BLaER1 treated with 17β-estradiol and CSF1 and Interleukin-3, amounts not matched to agents 10 nM and 100 nM (cell line): ENCODE measurements around the gene MYL4.
"Not testable (repeated sequence)": the region's sequence is repeated elsewhere in the genome, so short reads cannot be mapped to it uniquely, and the experiment has no call there.

Experiments
- H3K27ac ChIP-seq, 11 experiments: shearing (Covaris generic); formaldehyde crosslinking; 2 replicates each; pipeline ENCODE4 v1.8.1; 2022
- H3K27me3 ChIP-seq, 11 experiments: shearing (Covaris generic); formaldehyde crosslinking; 2 replicates each; pipeline ENCODE4 v1.8.1; 2022
- H3K36me3 ChIP-seq, 11 experiments: shearing (Covaris generic); formaldehyde crosslinking; 2 replicates each; pipeline ENCODE4 v1.8.1; 2022
- H3K4me1 ChIP-seq, 10 experiments: shearing (Covaris generic); formaldehyde crosslinking; 2 replicates each; pipeline ENCODE4 v1.8.1; 2022
- H3K4me2 ChIP-seq, 11 experiments: shearing (Covaris generic); formaldehyde crosslinking; 2 replicates each; pipeline ENCODE4 v1.8.1; 2022
- H3K4me3 ChIP-seq, 10 experiments: shearing (Covaris generic); formaldehyde crosslinking; 2 replicates each; pipeline ENCODE4 v1.8.1; 2022
- H3K9ac ChIP-seq, 11 experiments: shearing (Covaris generic); formaldehyde crosslinking; 2 replicates each; pipeline ENCODE4 v1.8.1; 2022
- H3K9me3 ChIP-seq, 11 experiments: shearing (Covaris generic); formaldehyde crosslinking; replicated peaks in 1 of 11; 2 replicates each; pipeline ENCODE4 v1.8.1; 2022
- H4K20me1 ChIP-seq, 11 experiments: shearing (Covaris generic); formaldehyde crosslinking; 2 replicates each; pipeline ENCODE4 v1.8.1; 2022
- Cebpa-rat ChIP-seq, 11 experiments: shearing (Covaris generic); IDR thresholded peaks; 2 replicates each; pipeline ENCODE4 v1.8.1; 2022

Gene MYL4

DNA sequence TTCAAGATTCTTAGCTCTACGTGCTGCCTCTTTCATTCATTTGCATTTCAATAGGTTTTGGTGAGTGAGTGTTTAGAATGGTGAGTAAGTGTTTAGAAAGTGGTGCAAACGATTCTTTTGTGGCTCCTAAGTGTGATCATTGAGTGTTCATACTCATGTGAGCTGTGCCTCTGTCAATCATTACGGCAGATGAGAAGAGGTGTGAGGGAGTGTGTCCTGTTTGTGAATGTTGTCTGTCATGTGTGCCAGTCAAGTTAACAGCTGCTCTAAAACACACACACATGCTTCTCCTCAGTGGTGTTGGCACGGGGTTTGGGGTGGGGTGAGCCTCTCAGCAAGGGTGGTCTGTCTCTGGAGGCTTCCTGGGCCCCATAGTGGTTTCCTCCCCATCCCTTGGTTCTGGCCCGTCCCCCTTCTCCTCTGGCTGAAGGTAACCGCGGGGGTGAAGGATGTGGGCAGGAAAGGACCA lies 11.4 kb downstream of the MYL4 start:
- TF ChIP-seq Cebpa-rat (IDR thresholded peaks at IDR 0.05), result no peak
- Histone ChIP-seq H3K27me3 (peaks cover 0 to 40% (median 0%) of the 10 kb centered on the region in 11 experiments; a peak in 7 of 22 replicates), H3K9me3 (peaks cover 9 to 32% (median 26%) of the 10 kb centered on the region in 11 experiments)

GRCh38 chr17:47221154-47221553 lies 12.0 kb downstream of the MYL4 start:
- peaks cover 0 to 40% (median 0%) of the 10 kb centered on the region in 11 experiments; a peak in 7 of 22 replicates for H3K27me3 ChIP-seq
- H3K9ac ChIP-seq, result peak overlapping the region in 1 of 11 experiments; percentile 27; a peak in 1 of 22 replicates
- TF ChIP-seq Cebpa-rat (IDR thresholded peaks at IDR 0.05), result no peak
- H3K4me2 ChIP-seq, result peak overlapping the region in 9 of 11 experiments; percentile 59 to 92 (median 87); a peak in 18 of 22 replicates
- H3K4me3 ChIP-seq, result no peak overlapping the region
- H3K9me3 ChIP-seq, result peaks cover 9 to 32% (median 26%) of the 10 kb centered on the region in 11 experiments
- H3K36me3 ChIP-seq, result peaks cover 0 to 5% (median 0%) of the 10 kb centered on the region in 11 experiments; a peak in 2 of 22 replicates
- H4K20me1 ChIP-seq, result peaks cover 0 to 18% (median 0%) of the 10 kb centered on the region in 11 experiments; a peak in 4 of 22 replicates
- H3K4me1 ChIP-seq, result peaks cover 51 to 66% (median 59%) of the 10 kb centered on the region in 10 experiments
- 0 out of 22 replicates have a peak overlapping the region, but pooled peaks of 2 of the 11 experiments have one; percentile 0 to 2 for H3K27ac ChIP-seq

More for the DNA sequence above, 11.4 kb downstream of the MYL4 start:
- peaks cover 0 to 18% (median 0%) of the 10 kb centered on the region in 11 experiments; a peak in 4 of 22 replicates for H4K20me1 ChIP-seq
- peaks cover 46 to 64% (median 55%) of the 10 kb centered on the region in 10 experiments for H3K4me1 ChIP-seq
- peak overlapping the region in 1 of 11 experiments; percentile 2; a peak in 3 of 22 replicates for H3K27ac ChIP-seq
- peak overlapping the region in 10 of 11 experiments; percentile 13 to 92 (median 82); a peak in 18 of 22 replicates for H3K4me2 ChIP-seq
- H3K9ac ChIP-seq, result peak overlapping the region in 3 of 11 experiments; percentile 6 to 26 (median 22); a peak in 3 of 22 replicates
- peaks cover 0 to 5% (median 0%) of the 10 kb centered on the region in 11 experiments; a peak in 2 of 22 replicates for H3K36me3 ChIP-seq
- H3K4me3 ChIP-seq, result no peak overlapping the region

DNA sequence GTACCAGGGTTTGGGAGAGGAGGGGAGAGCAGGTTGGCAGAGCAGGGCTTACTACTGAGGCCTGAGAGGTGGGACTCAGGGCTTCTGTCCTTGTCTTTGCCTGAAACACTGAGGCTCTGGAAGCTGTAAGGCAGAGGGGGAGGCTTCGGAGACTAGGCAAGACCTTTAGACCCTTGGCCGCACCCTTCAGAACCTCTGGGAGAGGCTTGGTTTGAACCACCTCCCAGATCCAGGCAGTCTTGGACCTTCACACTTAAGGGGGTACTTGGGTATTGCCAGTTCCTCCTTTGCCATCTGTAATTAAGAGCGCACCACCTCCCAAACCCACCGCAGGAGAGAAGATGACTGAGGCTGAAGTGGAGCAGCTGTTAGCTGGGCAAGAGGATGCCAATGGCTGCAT lies 12.9 kb downstream of the MYL4 start:
- Histone ChIP-seq H3K4me1 (peaks cover 47 to 69% (median 59%) of the 10 kb centered on the region in 10 experiments), H3K9me3 (peaks cover 9 to 32% (median 26%) of the 10 kb centered on the region in 11 experiments), H3K9ac (no peak overlapping the region), H3K27me3 (peaks cover 0 to 40% (median 0%) of the 10 kb centered on the region in 11 experiments; a peak in 7 of 22 replicates), H3K4me3 (no peak overlapping the region), H4K20me1 (peaks cover 0 to 18% (median 0%) of the 10 kb centered on the region in 11 experiments; a peak in 4 of 22 replicates), H3K36me3 (peaks cover 0 to 5% (median 0%) of the 10 kb centered on the region in 11 experiments; a peak in 2 of 22 replicates), H3K4me2 (peak overlapping the region in 7 of 11 experiments; percentile 76 to 92 (median 87); a peak in 10 of 22 replicates), H3K27ac (no peak overlapping the region)
- TF ChIP-seq Cebpa-rat (IDR thresholded peaks at IDR 0.05), result no peak

DNA sequence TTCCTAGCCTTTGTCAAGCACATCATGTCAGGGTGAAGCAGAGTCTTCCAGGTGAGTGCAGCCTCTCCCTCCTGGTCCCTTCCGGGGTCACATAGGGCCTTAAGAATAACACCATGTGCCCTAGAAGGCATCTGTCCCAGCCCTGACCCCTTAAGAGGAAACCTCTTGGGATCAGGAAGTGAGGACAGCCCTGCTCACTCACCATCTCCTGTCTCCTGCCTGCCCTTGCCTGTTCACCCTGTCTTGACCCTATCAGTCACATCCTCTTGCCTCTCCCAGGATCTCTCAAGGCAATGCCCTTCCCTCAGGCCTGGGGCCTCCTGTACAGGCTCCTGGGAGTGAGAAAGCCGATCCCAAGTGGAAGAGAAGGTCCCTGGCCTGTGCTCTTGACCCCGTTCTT lies 13.9 kb downstream of the MYL4 start:
- peaks cover 37 to 69% (median 52%) of the 10 kb centered on the region in 10 experiments for H3K4me1 ChIP-seq
- no peak overlapping the region for H3K9ac ChIP-seq
- TF ChIP-seq Cebpa-rat (IDR thresholded peaks at IDR 0.05), result no peak
- H3K27me3 ChIP-seq, result peaks cover 0 to 39% (median 0%) of the 10 kb centered on the region in 11 experiments; a peak in 7 of 22 replicates
- peak overlapping the region in 5 of 11 experiments; percentile 9 to 44 (median 22); a peak in 9 of 22 replicates for H3K4me2 ChIP-seq
- H3K4me3 ChIP-seq, result no peak overlapping the region
- peaks cover 0 to 5% (median 0%) of the 10 kb centered on the region in 11 experiments; a peak in 2 of 22 replicates for H3K36me3 ChIP-seq
- H3K27ac ChIP-seq, result no peak overlapping the region
- peaks cover 0 to 18% (median 0%) of the 10 kb centered on the region in 11 experiments; a peak in 4 of 22 replicates for H4K20me1 ChIP-seq
- H3K9me3 ChIP-seq, result peaks cover 9 to 32% (median 26%) of the 10 kb centered on the region in 11 experiments

GRCh38 chr17:47223460-47223859 lies 14.3 kb downstream of the MYL4 start:
- H3K27me3 ChIP-seq, result peaks cover 0 to 35% (median 0%) of the 10 kb centered on the region in 11 experiments; a peak in 7 of 22 replicates
- no peak overlapping the region for H3K27ac ChIP-seq
- peaks cover 33 to 65% (median 47%) of the 10 kb centered on the region in 10 experiments for H3K4me1 ChIP-seq
- H3K36me3 ChIP-seq, result peaks cover 0 to 5% (median 0%) of the 10 kb centered on the region in 11 experiments; a peak in 2 of 22 replicates
- H3K4me3 ChIP-seq, result no peak overlapping the region
- H3K9ac ChIP-seq, result no peak overlapping the region
- peak overlapping the region in 5 of 11 experiments; percentile 9 to 44 (median 22); a peak in 9 of 22 replicates for H3K4me2 ChIP-seq
- no peak for TF ChIP-seq Cebpa-rat (IDR thresholded peaks at IDR 0.05)
- peaks cover 0 to 17% (median 0%) of the 10 kb centered on the region in 11 experiments; a peak in 4 of 22 replicates for H4K20me1 ChIP-seq
- H3K9me3 ChIP-seq, result peaks cover 9 to 32% (median 26%) of the 10 kb centered on the region in 11 experiments

DNA sequence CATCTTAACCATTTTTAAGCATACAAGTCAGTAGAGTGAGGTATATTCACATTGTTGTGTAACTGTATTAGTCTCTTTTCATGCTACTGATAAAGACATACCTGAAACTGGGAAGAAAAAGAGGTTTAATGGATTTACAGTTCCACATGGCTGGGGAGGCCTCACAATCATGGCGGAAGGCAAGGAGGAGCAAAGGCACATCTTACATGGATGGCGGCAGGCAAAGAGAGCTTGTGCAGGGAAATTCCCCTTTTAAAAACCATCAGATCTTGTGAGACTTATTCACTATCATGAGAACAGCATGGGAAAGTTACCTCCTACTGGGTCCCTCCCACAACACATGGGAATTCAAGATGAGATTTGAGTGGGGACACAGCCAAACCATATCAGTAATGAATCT lies 14.9 kb downstream of the MYL4 start:
- H3K4me3 ChIP-seq, H3K27ac ChIP-seq, H3K36me3 ChIP-seq, H3K9ac ChIP-seq: not testable (repeated sequence)
- H3K4me2 ChIP-seq, result peak overlapping the region in 2 of 11 experiments; percentile 63 to 66; a peak in 1 of 22 replicates
- peaks cover 9 to 32% (median 26%) of the 10 kb centered on the region in 11 experiments for H3K9me3 ChIP-seq
- peaks cover 0 to 11% (median 0%) of the 10 kb centered on the region in 11 experiments; a peak in 3 of 22 replicates for H4K20me1 ChIP-seq
- peaks cover 0 to 28% (median 0%) of the 10 kb centered on the region in 11 experiments; a peak in 7 of 22 replicates for H3K27me3 ChIP-seq
- peaks cover 27 to 59% (median 41%) of the 10 kb centered on the region in 10 experiments for H3K4me1 ChIP-seq

DNA sequence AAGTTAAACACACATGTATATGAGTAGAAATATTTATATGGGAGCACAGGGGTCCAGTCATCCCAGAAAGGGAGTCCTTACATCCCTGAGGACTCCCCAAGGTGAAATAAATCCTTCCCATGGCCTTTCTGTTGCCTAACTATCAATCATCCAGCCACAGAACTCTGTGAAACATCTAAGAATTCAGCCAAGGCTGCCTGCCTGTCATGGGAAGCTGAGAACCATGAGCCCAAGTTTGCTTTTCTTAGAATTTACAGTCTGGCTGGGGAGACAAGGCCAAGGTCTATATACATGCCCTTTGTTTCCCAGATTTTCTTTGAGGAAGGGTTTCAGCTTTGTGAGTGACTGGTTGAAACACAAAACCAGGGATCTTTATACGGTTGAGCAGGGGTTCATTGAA lies 15.8 kb downstream of the MYL4 start:
- Histone ChIP-seq H3K4me3 (no peak overlapping the region), H3K9ac (peak overlapping the region in 3 of 11 experiments; percentile 22 to 49 (median 31); a peak in 4 of 22 replicates), H3K4me1 (peaks cover 26 to 57% (median 38%) of the 10 kb centered on the region in 10 experiments), H3K9me3 (peaks cover 9 to 32% (median 26%) of the 10 kb centered on the region in 11 experiments), H3K27me3 (peaks cover 0 to 22% (median 0%) of the 10 kb centered on the region in 11 experiments; a peak in 7 of 22 replicates), H3K36me3 (peaks cover 0 to 5% (median 0%) of the 10 kb centered on the region in 11 experiments; a peak in 2 of 22 replicates), H3K27ac (peak overlapping the region in 4 of 11 experiments; percentile 18 to 66 (median 54); a peak in 7 of 22 replicates), H4K20me1 (peaks cover 0 to 4% (median 0%) of the 10 kb centered on the region in 11 experiments; a peak in 2 of 22 replicates), H3K4me2 (peak overlapping the region in 7 of 11 experiments; percentile 7 to 70 (median 52); a peak in 12 of 22 replicates)
- TF ChIP-seq Cebpa-rat (IDR thresholded peaks at IDR 0.05), result no peak

DNA sequence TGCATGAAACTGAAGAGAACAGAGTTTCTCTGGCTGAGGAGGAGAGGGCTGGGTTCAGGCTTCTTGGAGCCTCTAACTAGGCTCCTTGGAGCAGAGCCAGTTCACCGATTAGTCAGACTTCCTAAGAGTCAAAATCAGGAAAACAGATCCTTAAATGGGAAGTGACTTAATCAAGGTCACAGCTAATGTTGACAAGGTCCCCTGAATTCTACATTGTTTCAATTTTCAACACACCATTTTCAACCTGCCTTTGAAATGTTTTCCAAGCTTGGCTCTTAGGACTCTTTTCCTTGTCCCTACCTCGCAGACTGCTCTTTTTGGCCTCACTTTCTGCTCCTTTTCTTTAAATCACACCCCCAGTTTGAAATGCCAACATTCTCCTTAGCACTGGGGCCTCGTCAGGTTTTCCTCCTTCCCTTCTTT lies 16.3 kb downstream of the MYL4 start:
- Histone ChIP-seq H3K27me3 (peaks cover 0 to 21% (median 0%) of the 10 kb centered on the region in 11 experiments; a peak in 8 of 22 replicates), H3K4me3 (no peak overlapping the region), H3K4me1 (peaks cover 26 to 57% (median 39%) of the 10 kb centered on the region in 10 experiments), H3K27ac (peak overlapping the region in 4 of 11 experiments; percentile 18 to 66 (median 54); a peak in 7 of 22 replicates), H3K36me3 (peaks cover 0 to 5% (median 0%) of the 10 kb centered on the region in 11 experiments; a peak in 2 of 22 replicates), H3K9me3 (peaks cover 9 to 32% (median 26%) of the 10 kb centered on the region in 11 experiments), H3K9ac (peak overlapping the region in 3 of 11 experiments; percentile 22 to 49 (median 31); a peak in 3 of 22 replicates), H3K4me2 (peak overlapping the region in 7 of 11 experiments; percentile 7 to 70 (median 52); a peak in 14 of 22 replicates), H4K20me1 (no peaks in the 10 kb centered on the region; a peak in 1 of 22 replicates)
- no peak for TF ChIP-seq Cebpa-rat (IDR thresholded peaks at IDR 0.05)
